Neural progenitor cell (in vitro differentiated cells): ENCODE data around the gene CARD16. TPM values are rescaled to one million over a fixed set of nuclear protein-coding genes. Genes with fewer than 3 reads are reported as not detected.
"Not testable (repeated sequence)": the region's sequence is repeated elsewhere in the genome, so short reads cannot be mapped to it uniquely, and the experiment has no call there.

ENCODE experiments used
- DNase-seq: peaks from one replicate; pipeline ENCODE4 v3.0.0-alpha.2; 2016; ENCODE audit warnings: low spot score
- H2AFZ ChIP-seq: fragments of 200-600 bp; sonication (generic); replicated peaks from 2 replicates; pipeline ENCODE4 v1.6.1; 2016; ENCODE audit warnings: antibody characterized with exemption
- H3F3A ChIP-seq: fragments of 200-600 bp; sonication (generic); 2 replicates; pipeline ENCODE4 v1.6.1; 2016; ENCODE audit warnings: antibody characterized with exemption, low read depth
- H3K27ac ChIP-seq: fragments of 200-600 bp; sonication (generic); 2 replicates; pipeline ENCODE4 v1.5.1; 2016; ENCODE audit warnings: mild to moderate bottlenecking
- H3K27me3 ChIP-seq: fragments of 200-600 bp; sonication (generic); 2 replicates; pipeline ENCODE4 v1.6.1; 2016; ENCODE audit warnings: mild to moderate bottlenecking, moderate library complexity
- H3K36me3 ChIP-seq: fragments of 200-600 bp; sonication (generic); 2 replicates; pipeline ENCODE4 v1.5.1; 2016
- H3K4me1 ChIP-seq: fragments of 200-600 bp; sonication (generic); 2 replicates; pipeline ENCODE4 v1.6.1; 2016; ENCODE audit warnings: mixed run types
- H3K4me2 ChIP-seq: fragments of 200-600 bp; sonication (generic); 2 replicates; pipeline ENCODE4 v1.6.1; 2016
- H3K4me3 ChIP-seq: fragments of 200-600 bp; sonication (generic); 2 replicates; pipeline ENCODE4 v1.5.1; 2016
- H3K79me2 ChIP-seq: fragments of 200-600 bp; sonication (generic); 2 replicates; pipeline ENCODE4 v1.6.1; 2016; ENCODE audit warnings: low read depth
- H3K9ac ChIP-seq: fragments of 200-600 bp; sonication (generic); 2 replicates; pipeline ENCODE4 v1.6.1; 2016
- H3K9me3 ChIP-seq: fragments of 200-600 bp; sonication (generic); 2 replicates; pipeline ENCODE4 v1.5.1; 2016; ENCODE audit warnings: low read depth
- H4K20me1 ChIP-seq: fragments of 200-600 bp; sonication (generic); 2 replicates; pipeline ENCODE4 v1.6.1; 2016; ENCODE audit warnings: low read depth
- H3K27ac Mint-ChIP-seq: 3 replicates; pipeline ENCODE4 v1.8.0; 2021; ENCODE audit warnings: mixed read lengths
- H3K27me3 Mint-ChIP-seq: 2 replicates; pipeline ENCODE4 v1.8.0; 2022; ENCODE audit warnings: low read depth, mild to moderate bottlenecking, inconsistent platforms, moderate library complexity, mixed read lengths; ENCODE audit not compliant: insufficient read depth
- H3K36me3 Mint-ChIP-seq: 3 replicates; pipeline ENCODE4 v1.8.0; 2021; ENCODE audit warnings: mixed read lengths
- H3K4me1 Mint-ChIP-seq: 3 replicates; pipeline ENCODE4 v1.8.0; 2021; ENCODE audit warnings: mixed read lengths
- H3K4me3 Mint-ChIP-seq: 3 replicates; pipeline ENCODE4 v1.8.0; 2021; ENCODE audit warnings: mild to moderate bottlenecking, moderate library complexity, mixed read lengths
- H3K9me3 Mint-ChIP-seq: 3 replicates; pipeline ENCODE4 v1.8.0; 2020; ENCODE audit warnings: mixed read lengths
- EZH2 ChIP-seq: fragments of 200-600 bp; sonication (generic); IDR thresholded peaks from 2 replicates; pipeline ENCODE4 v1.6.1; 2017; ENCODE audit warnings: antibody characterized with exemption, mild to moderate bottlenecking, moderate library complexity
- EZH2phosphoT487 ChIP-seq: fragments of 200-600 bp; sonication (generic); IDR thresholded peaks from 2 replicates; pipeline ENCODE4 v1.6.1; 2017; ENCODE audit warnings: antibody characterized with exemption
- total RNA-seq: library from RNA; depleted of rRNA; stranded (reverse); fragments of >200 nt; gene quantifications from 2 replicates; pipeline ENCODE4 v1.2.3, GENCODE V29; 2015; ENCODE audit warnings: low replicate concordance
- TF ChIP-seq, protein P1 (sequence below): fragments of 200-600 bp; sonication (generic); IDR thresholded peaks from 2 replicates; pipeline ENCODE4 v1.5.1; 2017; ENCODE audit warnings: antibody characterized with exemption, mild to moderate bottlenecking

Gene CARD16
- total RNA-seq = not detected in 2 replicates

DNA sequence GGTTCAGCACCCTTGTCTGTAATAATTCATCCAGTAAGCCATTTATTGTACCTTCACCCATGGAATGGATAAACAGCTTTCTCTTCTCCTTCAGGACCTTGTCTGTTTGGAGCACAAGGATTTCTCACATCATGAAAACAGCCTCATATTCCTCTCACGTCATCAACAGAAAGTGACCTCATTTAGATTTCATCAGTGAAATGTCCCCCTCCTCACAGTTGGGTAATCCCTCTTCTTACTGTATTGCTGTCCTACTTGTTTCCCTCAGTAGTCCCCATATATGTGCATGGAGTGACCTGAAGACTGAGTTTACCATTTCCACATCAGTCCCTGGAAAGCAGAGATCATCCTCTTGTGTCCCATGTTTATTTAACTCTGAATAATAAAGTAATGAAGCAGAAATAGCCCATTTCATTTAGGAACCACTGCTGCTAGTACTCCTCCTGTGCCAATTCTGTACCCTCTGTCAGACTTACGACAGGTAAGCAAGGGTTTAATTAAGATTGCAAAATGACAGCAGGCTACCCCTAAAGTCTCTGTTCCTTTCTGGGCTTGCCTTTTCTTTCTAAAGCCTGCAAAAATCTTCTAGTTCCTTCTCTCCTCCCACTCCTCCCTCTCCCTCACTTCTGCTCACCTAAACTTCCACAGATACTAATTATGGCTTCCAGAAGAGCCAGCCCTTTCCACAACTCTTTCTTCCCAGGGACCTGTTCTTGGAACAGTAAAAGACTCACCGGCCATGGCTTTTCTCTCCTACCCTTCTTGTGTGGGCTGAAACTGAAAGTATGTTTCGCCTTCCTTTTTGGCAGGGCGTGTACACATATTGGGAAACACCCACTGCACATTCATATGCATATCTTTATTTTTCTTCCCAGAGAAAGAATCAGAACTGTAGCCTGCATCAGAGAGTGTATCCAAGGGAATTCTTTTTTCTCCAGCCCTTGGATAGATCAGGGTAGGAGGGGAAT, at the start of gene CARD16:
Gene CARD16 (minus strand): TSS at position 779 of the 968 bp plus-strand sequence. CDS start 38 bp downstream, at position 741.
- not testable (repeated sequence) for H2AFZ ChIP-seq, H3K4me2 ChIP-seq, H3K4me3 ChIP-seq, H3K9me3 Mint-ChIP-seq, H3K4me1 ChIP-seq, H4K20me1 ChIP-seq, H3K27me3 ChIP-seq, H3K27ac ChIP-seq, H3K4me1 Mint-ChIP-seq, H3K36me3 Mint-ChIP-seq, H3F3A ChIP-seq, H3K36me3 ChIP-seq, H3K9me3 ChIP-seq, H3K9ac ChIP-seq, DNase-seq, H3K4me3 Mint-ChIP-seq, H3K27ac Mint-ChIP-seq, H3K27me3 Mint-ChIP-seq, H3K79me2 ChIP-seq

DNA sequence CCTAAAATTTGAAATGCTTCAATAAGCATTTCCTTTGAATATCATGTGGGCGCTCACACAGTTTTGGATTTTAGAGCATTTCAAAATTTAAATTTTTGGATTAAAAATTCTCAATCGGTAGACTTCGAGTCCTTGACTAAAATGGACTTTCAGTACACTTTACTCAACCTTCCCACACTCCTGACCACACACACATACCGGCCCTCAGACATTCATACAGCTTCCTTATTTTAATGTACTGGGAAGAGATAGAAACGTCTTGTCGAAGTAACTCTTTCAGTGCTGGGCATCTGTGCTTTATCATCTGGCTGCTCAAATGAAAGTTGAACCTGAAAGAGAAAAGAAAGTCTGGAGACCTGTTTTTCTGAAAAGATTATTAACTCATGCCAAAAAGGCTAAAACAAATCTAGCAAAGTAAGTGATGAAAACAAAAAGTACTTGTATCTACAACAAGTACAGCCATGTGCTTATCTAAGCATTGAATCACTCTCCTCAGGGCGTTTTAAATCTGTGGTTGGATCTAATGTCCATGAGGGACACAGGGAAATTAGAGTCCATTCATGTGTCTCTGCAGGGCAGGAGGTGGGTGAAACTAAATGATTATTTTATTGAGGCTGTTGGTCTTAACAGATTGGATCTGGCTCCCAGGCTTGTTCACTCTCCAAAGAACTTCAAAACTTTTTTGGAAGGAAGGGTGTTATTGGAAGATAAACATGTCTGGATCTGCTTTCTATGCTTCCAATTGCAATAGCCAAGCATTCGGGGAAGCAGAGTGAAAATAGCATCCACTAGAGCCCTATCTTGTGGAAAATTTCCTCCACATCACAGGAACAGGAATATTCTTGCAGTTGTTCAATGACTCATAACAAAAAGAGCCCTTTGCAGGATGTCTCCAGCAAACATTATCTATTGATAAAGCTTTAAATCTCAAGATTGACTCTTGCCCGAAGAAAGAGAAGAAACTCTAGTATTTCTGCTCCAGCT, 47.4 kb upstream of the CARD16 start:
- no peaks in the 10 kb centered on the region for H3K9me3 Mint-ChIP-seq
- no peak overlapping the region for H3K4me2 ChIP-seq
- no peaks in the 10 kb centered on the region for H3K36me3 ChIP-seq
- H3K9me3 ChIP-seq = no peaks in the 10 kb centered on the region
- H3K27me3 ChIP-seq = no peaks in the 10 kb centered on the region
- TF ChIP-seq EZH2phosphoT487 (no peak), EZH2 (no peak)
- TF ChIP-seq, protein P1, sequence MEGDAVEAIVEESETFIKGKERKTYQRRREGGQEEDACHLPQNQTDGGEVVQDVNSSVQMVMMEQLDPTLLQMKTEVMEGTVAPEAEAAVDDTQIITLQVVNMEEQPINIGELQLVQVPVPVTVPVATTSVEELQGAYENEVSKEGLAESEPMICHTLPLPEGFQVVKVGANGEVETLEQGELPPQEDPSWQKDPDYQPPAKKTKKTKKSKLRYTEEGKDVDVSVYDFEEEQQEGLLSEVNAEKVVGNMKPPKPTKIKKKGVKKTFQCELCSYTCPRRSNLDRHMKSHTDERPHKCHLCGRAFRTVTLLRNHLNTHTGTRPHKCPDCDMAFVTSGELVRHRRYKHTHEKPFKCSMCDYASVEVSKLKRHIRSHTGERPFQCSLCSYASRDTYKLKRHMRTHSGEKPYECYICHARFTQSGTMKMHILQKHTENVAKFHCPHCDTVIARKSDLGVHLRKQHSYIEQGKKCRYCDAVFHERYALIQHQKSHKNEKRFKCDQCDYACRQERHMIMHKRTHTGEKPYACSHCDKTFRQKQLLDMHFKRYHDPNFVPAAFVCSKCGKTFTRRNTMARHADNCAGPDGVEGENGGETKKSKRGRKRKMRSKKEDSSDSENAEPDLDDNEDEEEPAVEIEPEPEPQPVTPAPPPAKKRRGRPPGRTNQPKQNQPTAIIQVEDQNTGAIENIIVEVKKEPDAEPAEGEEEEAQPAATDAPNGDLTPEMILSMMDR = no peak
- no peaks in the 10 kb centered on the region for H3K27me3 Mint-ChIP-seq
- H4K20me1 ChIP-seq = no peaks in the 10 kb centered on the region
- H3K79me2 ChIP-seq = no peaks in the 10 kb centered on the region
- no peak overlapping the region for H2AFZ ChIP-seq
- H3K4me1 ChIP-seq = no peaks in the 10 kb centered on the region
- DNase-seq = no peak
- no peaks in the 10 kb centered on the region for H3K36me3 Mint-ChIP-seq
- no peak overlapping the region for H3K4me3 Mint-ChIP-seq
- no peaks in the 10 kb centered on the region for H3F3A ChIP-seq
- H3K4me3 ChIP-seq = no peak overlapping the region
- H3K27ac Mint-ChIP-seq = no peak overlapping the region
- no peak overlapping the region for H3K27ac ChIP-seq
- no peak overlapping the region for H3K9ac ChIP-seq
- H3K4me1 Mint-ChIP-seq = no peaks in the 10 kb centered on the region

DNA sequence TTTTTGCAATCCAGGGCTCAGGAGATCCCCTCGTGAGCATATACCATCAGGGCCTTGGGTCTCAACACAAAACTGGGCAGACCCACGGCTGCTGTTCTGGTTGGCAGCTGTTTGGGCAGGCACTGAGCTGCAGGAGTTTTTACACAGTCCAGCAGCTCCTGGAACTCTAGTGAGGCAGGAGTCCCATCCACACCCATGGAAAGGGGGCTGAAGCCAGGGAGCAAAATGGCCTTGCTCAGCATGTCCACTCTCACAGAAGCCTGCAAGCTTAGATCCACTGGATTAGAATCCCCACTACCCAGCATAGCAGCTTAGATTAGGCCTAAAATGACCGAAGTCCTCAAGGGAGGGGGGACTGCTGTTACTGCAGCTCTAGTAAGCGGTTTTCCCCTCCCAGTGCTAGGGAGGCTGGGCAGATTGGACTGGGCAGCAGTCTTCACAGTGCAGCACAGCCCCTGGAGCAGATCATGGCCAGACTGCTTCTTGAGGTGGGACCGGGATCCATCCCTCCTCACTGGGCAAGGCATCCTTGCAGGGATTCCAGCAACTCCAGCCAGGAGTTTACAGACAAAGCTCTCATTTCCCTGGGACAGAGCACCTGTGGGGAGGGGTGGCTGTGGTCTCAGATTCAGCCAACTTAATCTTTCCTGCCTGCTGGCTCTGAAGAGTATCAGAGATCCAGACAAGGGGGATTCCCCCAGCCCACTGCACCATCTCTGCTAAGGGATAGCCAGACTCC, 36.4 kb upstream of the CARD16 start:
- Histone ChIP-seq H3K79me2 (no peaks in the 10 kb centered on the region), H4K20me1 (no peaks in the 10 kb centered on the region), H3K4me1 (no peaks in the 10 kb centered on the region), H3K9ac (no peak overlapping the region), H3K4me2 (no peak overlapping the region), H3K27me3 (no peaks in the 10 kb centered on the region), H3F3A (no peaks in the 10 kb centered on the region), H3K9me3 (no peaks in the 10 kb centered on the region), H3K27ac (no peak overlapping the region), H3K36me3 (no peaks in the 10 kb centered on the region), H2AFZ (peak overlapping the region; percentile 63), H3K4me3 (no peak overlapping the region)
- TF ChIP-seq EZH2phosphoT487 (no peak), EZH2 (no peak)
- TF ChIP-seq, protein P1 = no peak
- no peaks in the 10 kb centered on the region for H3K27me3 Mint-ChIP-seq
- no peak overlapping the region for H3K27ac Mint-ChIP-seq
- DNase-seq = peak; percentile 2
- H3K4me3 Mint-ChIP-seq = no peak overlapping the region
- no peaks in the 10 kb centered on the region for H3K36me3 Mint-ChIP-seq
- no peaks in the 10 kb centered on the region for H3K4me1 Mint-ChIP-seq
- H3K9me3 Mint-ChIP-seq = no peaks in the 10 kb centered on the region

DNA sequence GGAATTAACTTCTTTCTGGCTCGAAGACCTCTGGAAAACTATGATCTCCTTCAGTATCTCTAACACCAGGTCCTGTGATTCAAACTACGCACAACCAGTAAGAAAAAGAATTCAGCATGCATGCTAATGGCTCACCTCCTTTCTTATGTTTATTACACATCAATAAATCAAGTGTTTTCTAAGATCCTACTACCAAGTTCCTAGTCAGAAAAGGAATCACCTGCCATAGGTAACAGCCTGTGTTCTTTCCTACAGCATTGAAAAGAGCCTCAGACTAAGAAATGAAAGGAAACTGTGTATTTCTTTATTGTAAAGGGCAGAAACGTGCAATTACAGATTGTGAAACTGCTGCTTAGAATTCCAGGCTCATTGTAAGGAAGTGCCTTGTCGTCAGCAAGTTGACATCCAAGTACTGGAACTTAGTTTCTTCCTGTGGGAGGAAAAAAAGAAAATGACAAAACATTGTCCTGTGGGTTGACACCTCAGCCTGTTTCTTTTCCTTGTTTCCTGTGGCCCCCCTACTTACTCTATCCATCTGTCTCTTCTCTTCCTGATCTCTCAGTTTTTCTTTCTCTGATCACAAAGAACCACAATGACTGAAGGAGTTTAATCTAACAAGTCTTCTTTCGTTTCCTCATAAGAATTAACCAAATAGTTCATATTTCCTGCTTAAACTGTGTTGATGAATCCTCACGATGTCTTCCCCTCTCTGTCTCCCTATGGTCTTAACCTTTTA, 35.2 kb upstream of the CARD16 start:
- H3K27ac Mint-ChIP-seq, H3K27me3 Mint-ChIP-seq: not testable (repeated sequence)

More for the DNA sequence above, 35.2 kb upstream of the CARD16 start:
- H3K27me3 ChIP-seq, H2AFZ ChIP-seq, H3K9me3 Mint-ChIP-seq, H3F3A ChIP-seq, H3K4me1 ChIP-seq, H3K27ac ChIP-seq, H3K79me2 ChIP-seq, H3K9me3 ChIP-seq, H3K36me3 Mint-ChIP-seq, H3K9ac ChIP-seq, H3K36me3 ChIP-seq, DNase-seq, H3K4me3 Mint-ChIP-seq, H4K20me1 ChIP-seq, H3K4me2 ChIP-seq, H3K4me3 ChIP-seq, H3K4me1 Mint-ChIP-seq: not testable (repeated sequence)
